ENCODE data around the gene CUL1.

DNA sequence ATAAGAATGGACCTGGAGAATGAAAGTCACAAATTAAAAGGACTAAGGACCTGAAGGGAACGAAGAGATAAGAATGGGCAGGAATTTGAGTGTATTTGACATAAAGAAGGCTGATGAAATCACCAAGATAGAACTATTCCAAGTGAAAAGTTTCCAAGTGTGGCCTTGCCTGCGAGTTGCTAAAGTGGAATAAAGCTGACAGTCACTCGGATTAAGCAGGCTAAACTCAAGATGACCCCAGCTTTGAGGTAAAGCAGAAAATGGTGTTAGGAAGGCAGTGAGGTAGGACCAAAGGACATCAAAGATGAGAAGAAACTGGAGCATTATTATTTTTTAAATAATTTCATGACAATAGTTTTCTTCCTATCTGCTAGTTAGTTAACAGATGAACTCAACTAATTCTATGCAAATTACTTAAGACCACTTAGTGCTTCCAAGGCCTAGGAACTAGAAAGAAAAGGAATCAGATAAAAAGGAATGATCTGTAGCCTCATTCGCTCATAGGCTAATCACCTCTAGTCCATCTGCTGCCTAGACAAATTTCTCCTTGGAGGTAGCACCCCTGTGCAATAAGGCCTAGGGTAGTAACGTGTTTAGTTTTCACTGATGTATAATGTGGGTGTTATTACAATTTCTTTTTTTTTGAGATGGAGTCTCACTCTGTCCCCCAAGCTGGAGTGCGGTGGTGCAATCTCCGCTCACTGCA lies 150.8 kb downstream of the CUL1 start:
- TF ChIP-seq POLR2AphosphoS5 (IDR thresholded peaks at IDR 0.05): no peak
- no peak for TF ChIP-seq POLR2A (IDR thresholded peaks at IDR 0.05)
- TF ChIP-seq, protein P1, sequence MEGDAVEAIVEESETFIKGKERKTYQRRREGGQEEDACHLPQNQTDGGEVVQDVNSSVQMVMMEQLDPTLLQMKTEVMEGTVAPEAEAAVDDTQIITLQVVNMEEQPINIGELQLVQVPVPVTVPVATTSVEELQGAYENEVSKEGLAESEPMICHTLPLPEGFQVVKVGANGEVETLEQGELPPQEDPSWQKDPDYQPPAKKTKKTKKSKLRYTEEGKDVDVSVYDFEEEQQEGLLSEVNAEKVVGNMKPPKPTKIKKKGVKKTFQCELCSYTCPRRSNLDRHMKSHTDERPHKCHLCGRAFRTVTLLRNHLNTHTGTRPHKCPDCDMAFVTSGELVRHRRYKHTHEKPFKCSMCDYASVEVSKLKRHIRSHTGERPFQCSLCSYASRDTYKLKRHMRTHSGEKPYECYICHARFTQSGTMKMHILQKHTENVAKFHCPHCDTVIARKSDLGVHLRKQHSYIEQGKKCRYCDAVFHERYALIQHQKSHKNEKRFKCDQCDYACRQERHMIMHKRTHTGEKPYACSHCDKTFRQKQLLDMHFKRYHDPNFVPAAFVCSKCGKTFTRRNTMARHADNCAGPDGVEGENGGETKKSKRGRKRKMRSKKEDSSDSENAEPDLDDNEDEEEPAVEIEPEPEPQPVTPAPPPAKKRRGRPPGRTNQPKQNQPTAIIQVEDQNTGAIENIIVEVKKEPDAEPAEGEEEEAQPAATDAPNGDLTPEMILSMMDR (IDR thresholded peaks at IDR 0.05): no peak
- TF ChIP-seq EP300 (IDR thresholded peaks at IDR 0.05): no peak

All from upper lobe of left lung (tissue), 4 donors.